ENCODE measurements around the gene DCDC1. TPM values are rescaled to one million over a fixed set of nuclear protein-coding genes. Genes with fewer than 3 reads are reported as not detected.

The DCDC1 gene
- total RNA-seq, 1 experiment from 2014 or later = 0.68 TPM

DNA sequence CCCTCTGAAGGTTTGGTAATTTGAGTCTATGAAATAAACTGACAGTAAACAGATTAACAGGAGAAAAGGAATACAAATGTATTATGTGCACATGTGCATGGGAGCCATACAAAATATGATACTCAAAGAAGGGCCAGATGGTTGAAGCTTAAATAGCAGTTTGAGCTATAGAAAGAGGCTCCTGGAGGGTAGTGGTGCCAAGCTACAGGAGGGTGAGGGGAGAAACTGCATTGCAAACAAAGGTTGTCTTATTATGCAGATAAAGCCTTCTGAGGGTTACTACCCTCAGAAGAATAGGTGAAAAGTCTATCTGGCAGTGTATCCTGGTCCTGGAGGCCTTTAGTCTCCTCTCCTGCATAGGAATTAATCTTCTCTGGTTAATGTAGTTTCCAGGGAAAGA, 516.1 kb downstream of the DCDC1 start:
- H3K36me3 Mint-ChIP-seq (ENCODE audit: insufficient read depth, unreplicated experiment) = no peaks in the 10 kb centered on the region
- no peak for DNase-seq
- no peak overlapping the region for H3K27ac Mint-ChIP-seq (ENCODE audit: unreplicated experiment)
- H3K9me3 Mint-ChIP-seq (ENCODE audit: low read depth, unreplicated experiment) = peaks cover 3% of the 10 kb centered on the region
- BruUV-seq (replicated peaks) = no TSS peak
- H3K27me3 Mint-ChIP-seq (ENCODE audit: unreplicated experiment) = peaks cover 16% of the 10 kb centered on the region
- H3K4me3 Mint-ChIP-seq (ENCODE audit: low read depth, unreplicated experiment) = no peak overlapping the region
- intact Hi-C loops (cut with micrococcal nuclease; ENCODE audit: unreplicated experiment) = no loop called here
- TF ChIP-seq, protein P1, sequence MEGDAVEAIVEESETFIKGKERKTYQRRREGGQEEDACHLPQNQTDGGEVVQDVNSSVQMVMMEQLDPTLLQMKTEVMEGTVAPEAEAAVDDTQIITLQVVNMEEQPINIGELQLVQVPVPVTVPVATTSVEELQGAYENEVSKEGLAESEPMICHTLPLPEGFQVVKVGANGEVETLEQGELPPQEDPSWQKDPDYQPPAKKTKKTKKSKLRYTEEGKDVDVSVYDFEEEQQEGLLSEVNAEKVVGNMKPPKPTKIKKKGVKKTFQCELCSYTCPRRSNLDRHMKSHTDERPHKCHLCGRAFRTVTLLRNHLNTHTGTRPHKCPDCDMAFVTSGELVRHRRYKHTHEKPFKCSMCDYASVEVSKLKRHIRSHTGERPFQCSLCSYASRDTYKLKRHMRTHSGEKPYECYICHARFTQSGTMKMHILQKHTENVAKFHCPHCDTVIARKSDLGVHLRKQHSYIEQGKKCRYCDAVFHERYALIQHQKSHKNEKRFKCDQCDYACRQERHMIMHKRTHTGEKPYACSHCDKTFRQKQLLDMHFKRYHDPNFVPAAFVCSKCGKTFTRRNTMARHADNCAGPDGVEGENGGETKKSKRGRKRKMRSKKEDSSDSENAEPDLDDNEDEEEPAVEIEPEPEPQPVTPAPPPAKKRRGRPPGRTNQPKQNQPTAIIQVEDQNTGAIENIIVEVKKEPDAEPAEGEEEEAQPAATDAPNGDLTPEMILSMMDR (IDR thresholded peaks at IDR 0.05; ENCODE audit: unreplicated experiment) = no peak
- no peaks in the 10 kb centered on the region for H3K4me1 Mint-ChIP-seq (ENCODE audit: low read depth, unreplicated experiment)
- CTCF ChIA-PET = interaction anchor here (0.5 kb wide), 1 partner anchor 738 kb away, joined by 3 read pairs; no protein-coding TSS in a partner anchor

DNA sequence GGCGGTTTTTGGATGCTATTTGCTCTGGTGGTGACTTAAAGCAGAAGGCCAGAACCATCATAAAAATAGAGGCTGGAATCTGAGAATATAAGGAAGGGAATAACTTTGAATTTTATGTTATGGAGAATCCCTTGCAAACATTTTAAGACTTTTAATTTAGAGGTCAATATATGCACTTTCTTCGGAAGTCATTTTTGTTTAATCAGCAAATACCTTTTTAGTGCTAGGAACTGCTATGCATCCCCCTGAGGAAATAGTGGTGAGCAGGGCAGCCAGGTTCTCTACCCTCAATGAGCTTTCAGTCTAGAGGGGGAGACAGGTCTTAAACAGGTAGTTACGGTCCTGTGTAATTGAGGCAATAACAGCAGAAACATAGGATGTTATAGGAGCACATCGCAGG, 516.9 kb downstream of the DCDC1 start:
- Mint-ChIP-seq H3K27me3 (ENCODE audit: unreplicated experiment) (peaks cover 16% of the 10 kb centered on the region), H3K4me1 (ENCODE audit: low read depth, unreplicated experiment) (no peaks in the 10 kb centered on the region), H3K27ac (ENCODE audit: unreplicated experiment) (no peak overlapping the region), H3K9me3 (ENCODE audit: low read depth, unreplicated experiment) (peaks cover 3% of the 10 kb centered on the region), H3K4me3 (ENCODE audit: low read depth, unreplicated experiment) (no peak overlapping the region), H3K36me3 (ENCODE audit: insufficient read depth, unreplicated experiment) (no peaks in the 10 kb centered on the region)
- no TSS peak for BruUV-seq (replicated peaks)
- CTCF ChIA-PET = no interaction called here
- intact Hi-C loops (cut with micrococcal nuclease; ENCODE audit: unreplicated experiment) = no loop called here
- DNase-seq = no peak
- TF ChIP-seq, protein P1 (IDR thresholded peaks at IDR 0.05; ENCODE audit: unreplicated experiment) = no peak

DNA sequence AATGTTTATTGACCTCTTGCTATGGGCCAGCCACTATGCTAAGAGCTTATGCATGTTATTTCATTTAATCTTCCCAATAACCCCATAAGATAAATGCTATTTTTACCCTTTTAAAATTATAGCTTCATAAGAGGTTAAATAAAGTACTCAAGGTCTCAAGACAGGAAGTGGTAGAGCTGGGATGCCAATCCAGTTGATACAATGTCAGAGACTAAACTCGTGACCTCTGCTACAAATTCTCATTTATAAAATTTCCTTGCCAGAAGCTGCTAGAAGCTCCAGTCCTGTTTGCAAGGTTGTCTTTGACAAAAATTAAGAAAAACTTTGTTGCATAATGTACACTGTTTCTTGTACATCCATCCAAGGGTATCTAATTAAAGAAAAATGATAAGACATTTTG, 517.4 kb downstream of the DCDC1 start:
- Mint-ChIP-seq H3K27ac (ENCODE audit: unreplicated experiment) (no peak overlapping the region), H3K4me3 (ENCODE audit: low read depth, unreplicated experiment) (no peak overlapping the region), H3K36me3 (ENCODE audit: insufficient read depth, unreplicated experiment) (no peaks in the 10 kb centered on the region), H3K4me1 (ENCODE audit: low read depth, unreplicated experiment) (no peaks in the 10 kb centered on the region), H3K9me3 (ENCODE audit: low read depth, unreplicated experiment) (peaks cover 3% of the 10 kb centered on the region), H3K27me3 (ENCODE audit: unreplicated experiment) (peaks cover 16% of the 10 kb centered on the region)
- CTCF ChIA-PET = no interaction called here
- no peak for DNase-seq
- intact Hi-C loops (cut with micrococcal nuclease; ENCODE audit: unreplicated experiment) = no loop called here
- BruUV-seq (replicated peaks) = no TSS peak
- TF ChIP-seq, protein P1 (IDR thresholded peaks at IDR 0.05; ENCODE audit: unreplicated experiment) = no peak

DNA sequence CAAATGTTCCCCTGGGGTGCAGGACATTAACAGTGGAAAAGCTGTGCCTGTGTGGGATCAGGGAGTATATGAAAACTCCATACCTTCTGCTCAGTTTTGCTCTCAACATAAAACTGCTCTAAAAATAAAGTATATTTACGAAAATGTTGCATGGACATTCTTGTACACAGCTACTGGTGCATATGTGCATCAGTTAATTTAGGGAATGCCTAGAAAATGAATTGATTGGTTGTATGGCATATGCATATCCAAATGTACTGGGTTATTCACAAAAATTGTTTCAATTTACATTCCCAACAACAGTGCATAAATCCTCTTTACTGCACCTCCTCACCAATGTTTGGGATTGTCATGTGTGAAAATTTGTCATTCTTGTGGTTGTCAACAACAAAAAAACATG, 532.3 kb downstream of the DCDC1 start:
- CTCF ChIA-PET = no interaction called here
- BruUV-seq (replicated peaks) = no TSS peak
- no peaks in the 10 kb centered on the region for H3K4me1 Mint-ChIP-seq (ENCODE audit: low read depth, unreplicated experiment)
- H3K36me3 Mint-ChIP-seq (ENCODE audit: insufficient read depth, unreplicated experiment) = no peaks in the 10 kb centered on the region
- intact Hi-C loops (cut with micrococcal nuclease; ENCODE audit: unreplicated experiment) = no loop called here
- no peak for DNase-seq
- H3K27ac Mint-ChIP-seq (ENCODE audit: unreplicated experiment) = no peak overlapping the region
- TF ChIP-seq, protein P1 (IDR thresholded peaks at IDR 0.05; ENCODE audit: unreplicated experiment) = no peak
- H3K4me3 Mint-ChIP-seq (ENCODE audit: low read depth, unreplicated experiment) = no peak overlapping the region
- H3K9me3 Mint-ChIP-seq (ENCODE audit: low read depth, unreplicated experiment) = peaks cover 8% of the 10 kb centered on the region
- H3K27me3 Mint-ChIP-seq (ENCODE audit: unreplicated experiment) = peaks cover 17% of the 10 kb centered on the region

All from Calu3 (cell line).